SH-SY5Y (cell line): ENCODE data around the gene POU2F1.

Source experiments
- GATA2 ChIP-seq: IDR thresholded peaks from 2 replicates; pipeline ENCODE4 v1.6.1; 2011; ENCODE audit warnings: mild to moderate bottlenecking, low read depth, low read length
- GATA3 ChIP-seq: IDR thresholded peaks from 2 replicates; pipeline ENCODE4 v1.6.1; 2011; ENCODE audit warnings: low read depth, mild to moderate bottlenecking, low read length, moderate library complexity

POU2F1 gene

GRCh38 chr1:167197236-167197635 lies 23.4 kb upstream of the POU2F1 start:
- TF ChIP-seq GATA3 (no peak), GATA2 (no peak)

- TF ChIP-seq GATA2 = no peak
- TF ChIP-seq GATA3 = no peak
Measured at GRCh38 chr1:167197692-167198091, 23.0 kb upstream of the POU2F1 start.

- TF ChIP-seq GATA2 (no peak), GATA3 (no peak)
Measured at GRCh38 chr1:167198518-167199133, 22.1 kb upstream of the POU2F1 start.

- TF ChIP-seq GATA3 (no peak), GATA2 (no peak)
Measured at GRCh38 chr1:167199656-167200055, 21.0 kb upstream of the POU2F1 start.

- TF ChIP-seq GATA2 (no peak), GATA3 (no peak)
Measured at GRCh38 chr1:167200272-167200671, 20.4 kb upstream of the POU2F1 start.

- TF ChIP-seq GATA3 = no peak
- no peak for TF ChIP-seq GATA2
Measured at GRCh38 chr1:167200749-167201148, 19.9 kb upstream of the POU2F1 start.

GRCh38 chr1:167202049-167202448 lies 18.6 kb upstream of the POU2F1 start:
- TF ChIP-seq GATA3 (no peak), GATA2 (no peak)

- no peak for TF ChIP-seq GATA3
- TF ChIP-seq GATA2 = no peak
Measured at GRCh38 chr1:167206166-167206835, 14.4 kb upstream of the POU2F1 start.

- TF ChIP-seq GATA3 (no peak), GATA2 (no peak)
Measured at GRCh38 chr1:167207940-167208623, 12.6 kb upstream of the POU2F1 start.

GRCh38 chr1:167208624-167208976 lies 12.1 kb upstream of the POU2F1 start:
- no peak for TF ChIP-seq GATA3
- TF ChIP-seq GATA2 = no peak

GRCh38 chr1:167209044-167209443 lies 11.6 kb upstream of the POU2F1 start:
- TF ChIP-seq GATA2 (no peak), GATA3 (no peak)

GRCh38 chr1:167210966-167211674 lies 9.6 kb upstream of the POU2F1 start:
- TF ChIP-seq GATA2 = no peak
- TF ChIP-seq GATA3 = no peak

- TF ChIP-seq GATA2 (no peak), GATA3 (no peak)
Measured at GRCh38 chr1:167212025-167212424, 8.7 kb upstream of the POU2F1 start.

- no peak for TF ChIP-seq GATA2
- TF ChIP-seq GATA3 = no peak
Measured at GRCh38 chr1:167216809-167217208, 3.9 kb upstream of the POU2F1 start.

GRCh38 chr1:167219194-167219593 lies 1.5 kb upstream of the POU2F1 start:
- TF ChIP-seq GATA2 (no peak), GATA3 (no peak)

- no peak for TF ChIP-seq GATA3
- TF ChIP-seq GATA2 = no peak
Measured at GRCh38 chr1:167219646-167220536, 795 bp upstream of the POU2F1 start.
